Measurements from ENCODE around the gene SLC7A4. TPM values are rescaled to one million over a fixed set of nuclear protein-coding genes. Genes with fewer than 3 reads are reported as not detected.

Gene SLC7A4
- total RNA-seq, 1 donor from 2014 or later, result 0.25 TPM

DNA sequence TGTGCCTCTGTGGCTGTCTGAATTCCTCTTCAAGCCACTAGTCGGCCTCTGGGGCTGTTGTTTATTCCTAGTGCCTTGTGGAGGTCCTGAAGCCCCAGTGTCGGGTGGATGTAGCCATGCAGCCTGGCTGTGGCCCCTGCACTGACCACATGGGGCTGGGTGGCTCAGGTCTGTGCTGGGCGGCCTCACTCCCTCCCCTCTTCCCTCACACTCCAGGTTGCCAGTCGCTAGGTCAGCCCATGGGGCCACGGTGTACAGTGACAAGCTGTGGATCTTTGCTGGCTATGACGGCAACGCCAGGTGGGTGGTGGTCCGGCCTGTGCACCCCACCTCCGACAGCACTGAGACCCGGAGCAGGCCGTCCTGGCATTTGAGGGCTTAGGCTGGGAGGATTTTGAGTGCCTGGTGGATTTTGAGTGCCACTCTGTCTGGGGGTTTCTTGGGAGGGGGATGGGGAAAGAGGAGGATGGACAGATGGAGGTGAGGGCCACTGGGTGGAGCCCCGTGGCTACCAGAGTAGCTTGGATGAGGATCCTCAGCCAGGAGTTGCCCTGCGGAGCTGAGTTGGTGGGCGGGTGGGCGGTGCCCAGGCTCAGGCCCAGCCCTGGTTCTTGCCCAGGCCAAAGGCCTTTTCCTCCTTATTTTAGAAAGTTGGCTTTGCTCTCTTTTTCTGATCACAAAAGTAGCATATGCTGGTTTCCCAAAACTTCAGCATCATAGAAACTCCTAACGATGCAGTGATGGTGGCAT lies 43.6 kb downstream of the SLC7A4 start:
- TF ChIP-seq, protein P1, sequence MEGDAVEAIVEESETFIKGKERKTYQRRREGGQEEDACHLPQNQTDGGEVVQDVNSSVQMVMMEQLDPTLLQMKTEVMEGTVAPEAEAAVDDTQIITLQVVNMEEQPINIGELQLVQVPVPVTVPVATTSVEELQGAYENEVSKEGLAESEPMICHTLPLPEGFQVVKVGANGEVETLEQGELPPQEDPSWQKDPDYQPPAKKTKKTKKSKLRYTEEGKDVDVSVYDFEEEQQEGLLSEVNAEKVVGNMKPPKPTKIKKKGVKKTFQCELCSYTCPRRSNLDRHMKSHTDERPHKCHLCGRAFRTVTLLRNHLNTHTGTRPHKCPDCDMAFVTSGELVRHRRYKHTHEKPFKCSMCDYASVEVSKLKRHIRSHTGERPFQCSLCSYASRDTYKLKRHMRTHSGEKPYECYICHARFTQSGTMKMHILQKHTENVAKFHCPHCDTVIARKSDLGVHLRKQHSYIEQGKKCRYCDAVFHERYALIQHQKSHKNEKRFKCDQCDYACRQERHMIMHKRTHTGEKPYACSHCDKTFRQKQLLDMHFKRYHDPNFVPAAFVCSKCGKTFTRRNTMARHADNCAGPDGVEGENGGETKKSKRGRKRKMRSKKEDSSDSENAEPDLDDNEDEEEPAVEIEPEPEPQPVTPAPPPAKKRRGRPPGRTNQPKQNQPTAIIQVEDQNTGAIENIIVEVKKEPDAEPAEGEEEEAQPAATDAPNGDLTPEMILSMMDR (IDR thresholded peaks at IDR 0.05; ENCODE audit: borderline replicate concordance), result no peak
- no peaks in the 10 kb centered on the region for H3K9me3 ChIP-seq (replicated peaks)

DNA sequence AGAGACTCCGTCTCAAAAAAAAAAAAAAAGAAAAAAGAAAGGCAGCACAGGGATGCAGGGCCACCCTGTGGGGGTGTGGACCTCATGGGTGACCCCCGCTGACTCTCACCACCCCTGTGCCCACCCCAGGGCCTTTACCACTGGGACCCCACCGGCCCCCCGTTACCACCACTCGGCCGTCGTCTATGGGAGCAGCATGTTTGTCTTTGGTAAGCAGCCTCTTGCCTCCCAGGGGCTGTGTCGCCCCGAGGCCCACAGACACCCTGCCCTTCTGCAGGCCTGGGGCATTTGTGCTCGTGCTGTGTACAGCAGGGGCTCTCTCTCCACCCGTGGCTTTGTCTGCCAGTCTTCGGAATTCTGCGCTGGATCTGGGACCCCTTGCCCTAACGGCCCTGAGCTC lies 45.0 kb downstream of the SLC7A4 start:
- Histone ChIP-seq H3K9me3 (replicated peaks) (no peaks in the 10 kb centered on the region), H3K27ac (replicated peaks) (no peak overlapping the region), H3K4me1 (peaks cover 13% of the 10 kb centered on the region), H3K27me3 (ENCODE audit: low read depth) (no peaks in the 10 kb centered on the region), H3K4me3 (no peak overlapping the region), H3K36me3 (peaks cover 51% of the 10 kb centered on the region)
- DNase-seq, result no peak
- TF ChIP-seq, protein P1 (IDR thresholded peaks at IDR 0.05; ENCODE audit: borderline replicate concordance), result no peak
- intact Hi-C loops (cut with micrococcal nuclease), result no loop called here

More for the DNA sequence above, 43.6 kb downstream of the SLC7A4 start:
- intact Hi-C loops (cut with micrococcal nuclease), result no loop called here
- DNase-seq, result no peak
- H3K27ac ChIP-seq (replicated peaks), result no peak overlapping the region
- no peak overlapping the region for H3K4me3 ChIP-seq
- H3K27me3 ChIP-seq (ENCODE audit: low read depth), result no peaks in the 10 kb centered on the region
- no peaks in the 10 kb centered on the region for H3K4me1 ChIP-seq
- peaks cover 64% of the 10 kb centered on the region for H3K36me3 ChIP-seq

DNA sequence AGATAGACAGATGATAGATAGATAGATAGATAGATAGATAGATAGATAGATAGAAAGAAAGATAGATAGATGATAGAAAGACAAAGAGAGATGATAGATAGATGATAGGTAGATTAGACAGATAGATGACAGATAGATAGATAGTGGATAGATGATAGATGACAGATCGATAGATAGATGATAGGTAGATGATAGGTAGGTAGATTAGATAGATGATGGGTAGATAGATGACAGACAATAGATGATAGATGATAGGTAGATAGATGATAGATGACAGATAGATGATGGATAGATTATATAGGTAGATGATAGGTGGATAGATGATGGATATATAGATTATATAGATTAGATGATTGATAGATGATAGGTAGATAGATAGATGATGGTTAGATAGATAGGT lies 46.0 kb downstream of the SLC7A4 start:
- Histone ChIP-seq H3K9me3 (replicated peaks) (no peaks in the 10 kb centered on the region), H3K36me3 (peaks cover 41% of the 10 kb centered on the region), H3K27me3 (ENCODE audit: low read depth) (no peaks in the 10 kb centered on the region), H3K4me1 (peaks cover 19% of the 10 kb centered on the region), H3K4me3 (no peak overlapping the region), H3K27ac (replicated peaks) (no peak overlapping the region)
- TF ChIP-seq, protein P1 (IDR thresholded peaks at IDR 0.05; ENCODE audit: borderline replicate concordance), result no peak
- intact Hi-C loops (cut with micrococcal nuclease), result no loop called here
- no peak for DNase-seq

DNA sequence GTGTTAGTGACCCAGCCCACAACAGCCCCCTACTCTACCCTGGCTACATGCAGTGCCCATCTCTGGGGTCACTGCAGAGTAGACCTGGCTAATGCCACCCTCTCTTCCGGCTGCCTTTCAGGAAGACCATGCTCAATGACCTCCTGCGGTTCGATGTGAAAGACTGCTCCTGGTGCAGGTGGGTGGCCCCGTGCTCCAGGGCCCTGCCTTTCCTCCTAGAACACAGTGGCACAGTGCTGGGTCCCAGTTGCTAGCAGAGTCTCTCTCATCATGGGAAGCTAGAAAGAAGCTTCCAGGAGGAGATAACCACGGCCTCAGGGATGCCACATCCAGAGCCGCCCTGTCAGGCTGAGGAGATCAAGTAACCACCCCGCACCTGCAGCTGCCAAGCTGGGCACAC lies 46.6 kb downstream of the SLC7A4 start:
- TF ChIP-seq, protein P1 (IDR thresholded peaks at IDR 0.05; ENCODE audit: borderline replicate concordance), result no peak
- intact Hi-C loops (cut with micrococcal nuclease), result no loop called here
- H3K27ac ChIP-seq (replicated peaks), result no peak overlapping the region
- H3K4me3 ChIP-seq, result no peak overlapping the region
- H3K36me3 ChIP-seq, result peaks cover 36% of the 10 kb centered on the region
- H3K4me1 ChIP-seq, result peaks cover 25% of the 10 kb centered on the region
- no peaks in the 10 kb centered on the region for H3K9me3 ChIP-seq (replicated peaks)
- H3K27me3 ChIP-seq (ENCODE audit: low read depth), result no peaks in the 10 kb centered on the region
- DNase-seq, result no peak

DNA sequence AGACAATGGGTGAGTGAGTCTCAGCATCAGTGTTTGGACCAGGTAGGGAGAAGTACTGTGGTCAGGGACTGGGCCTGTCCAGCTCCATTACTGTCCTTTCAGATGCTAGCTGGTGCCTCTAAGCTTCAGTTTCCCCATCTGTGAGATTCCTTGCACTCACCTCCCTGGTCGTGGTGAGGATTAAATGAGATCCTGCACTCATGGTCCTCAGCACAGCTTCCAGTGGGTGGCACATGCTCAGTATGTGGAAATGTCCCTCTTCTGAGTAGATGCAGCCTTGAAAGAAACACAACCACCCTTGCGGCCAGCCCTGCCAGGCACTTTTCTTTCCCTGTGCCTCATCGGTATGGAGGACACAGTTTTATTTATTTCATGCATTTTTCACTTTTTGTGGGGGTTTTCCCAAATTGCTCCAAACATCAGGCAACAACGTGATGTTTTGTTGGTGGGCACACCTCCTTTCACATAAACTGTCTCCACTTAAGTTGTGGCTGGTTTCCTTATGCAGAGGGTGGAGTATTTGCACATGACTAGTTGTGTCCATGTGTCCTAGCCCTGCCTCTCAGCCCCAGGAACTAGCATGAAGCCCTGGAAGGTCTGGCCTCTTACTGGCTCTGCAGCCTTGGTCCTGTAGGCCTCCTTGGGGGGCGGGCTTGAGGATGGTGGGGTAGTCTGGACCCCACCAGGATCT lies 49.1 kb downstream of the SLC7A4 start:
- peaks cover 36% of the 10 kb centered on the region for H3K4me1 ChIP-seq
- H3K36me3 ChIP-seq, result peaks cover 28% of the 10 kb centered on the region
- peaks cover 6% of the 10 kb centered on the region for H3K9me3 ChIP-seq (replicated peaks)
- H3K27me3 ChIP-seq (ENCODE audit: low read depth), result no peaks in the 10 kb centered on the region
- intact Hi-C loops (cut with micrococcal nuclease), result no loop called here
- DNase-seq, result no peak
- TF ChIP-seq, protein P1 (IDR thresholded peaks at IDR 0.05; ENCODE audit: borderline replicate concordance), result no peak
- no peak overlapping the region for H3K27ac ChIP-seq (replicated peaks)
- peak overlapping the region; percentile 93 for H3K4me3 ChIP-seq
